Measurements from ENCODE around the gene TMEM170A.
"Not testable (repeated sequence)": the region's sequence is repeated elsewhere in the genome, so short reads cannot be mapped to it uniquely, and the experiment has no call there.

Gene TMEM170A

DNA sequence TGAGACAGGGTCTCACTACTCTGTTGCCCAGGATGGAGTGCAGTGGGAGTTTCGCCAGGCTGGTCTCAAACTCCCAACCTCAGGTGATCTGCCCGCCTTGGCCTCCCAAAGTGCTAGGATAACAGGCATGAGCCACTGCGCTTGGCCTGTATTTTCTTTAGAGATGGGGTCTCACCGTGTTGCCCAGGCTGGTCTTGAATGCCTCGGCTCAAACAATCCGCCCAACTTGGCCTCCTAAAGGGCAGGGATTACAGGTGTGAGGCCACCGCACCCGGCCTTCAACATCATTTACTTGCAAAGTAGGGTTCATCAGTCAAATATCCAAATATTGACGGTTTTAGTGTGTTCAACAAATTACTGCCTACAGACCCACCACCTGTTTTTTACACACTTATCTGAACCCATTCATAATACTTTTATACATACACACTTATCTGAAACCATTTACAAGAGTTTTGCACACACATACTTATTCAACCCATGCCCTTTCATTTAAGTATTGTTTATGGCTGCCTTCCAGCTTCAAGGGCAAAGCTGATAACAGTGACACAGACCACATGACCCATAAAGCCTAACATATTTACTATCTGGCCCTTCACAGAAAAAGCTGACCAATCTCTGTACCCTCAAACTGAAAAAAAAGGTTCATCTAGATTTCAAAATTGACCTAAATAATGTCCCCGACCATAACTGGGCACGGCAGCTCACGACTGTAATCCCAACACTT lies 11.9 kb downstream of the TMEM170A start:
- no peak for DNase-seq

DNA sequence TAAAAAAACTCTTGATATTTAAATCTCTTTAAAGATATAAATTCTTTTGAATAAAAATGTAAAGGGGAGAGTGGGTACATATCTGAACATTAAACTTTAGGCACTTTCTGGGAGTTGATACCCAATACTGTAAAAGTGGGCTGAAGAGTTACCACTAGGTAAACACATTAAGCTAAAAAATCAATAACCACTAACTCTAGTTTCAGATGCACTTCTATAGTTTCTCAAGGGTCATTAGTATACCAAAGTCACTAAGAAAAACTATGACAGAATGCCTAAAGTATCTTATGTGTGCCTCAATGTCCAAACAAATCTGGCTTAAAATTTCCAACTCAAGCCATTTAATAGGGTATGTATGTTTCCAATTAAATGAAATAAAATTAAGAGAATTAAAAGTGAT lies 18.1 kb downstream of the TMEM170A start:
- no peak for DNase-seq

DNA sequence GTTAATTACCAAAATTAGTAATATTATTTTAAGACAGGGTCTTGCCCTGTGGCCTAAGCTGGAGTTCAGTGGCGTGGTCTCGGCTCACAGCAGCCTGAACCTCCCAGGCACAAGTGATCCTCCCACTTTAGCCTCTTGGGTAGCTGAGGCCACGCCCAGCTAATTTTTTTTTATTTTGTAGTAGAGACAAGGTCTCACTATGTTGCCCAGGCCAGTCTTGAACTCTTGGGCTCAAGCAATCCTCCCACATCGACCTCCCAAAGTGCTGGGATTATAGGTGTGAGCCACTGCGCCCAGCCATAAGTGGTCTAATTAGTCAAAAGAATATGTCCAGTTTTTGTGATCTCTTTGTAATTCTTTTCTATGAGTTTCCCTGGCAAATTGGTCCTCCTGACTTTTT lies 19.2 kb downstream of the TMEM170A start:
- DNase-seq: no peak

DNA sequence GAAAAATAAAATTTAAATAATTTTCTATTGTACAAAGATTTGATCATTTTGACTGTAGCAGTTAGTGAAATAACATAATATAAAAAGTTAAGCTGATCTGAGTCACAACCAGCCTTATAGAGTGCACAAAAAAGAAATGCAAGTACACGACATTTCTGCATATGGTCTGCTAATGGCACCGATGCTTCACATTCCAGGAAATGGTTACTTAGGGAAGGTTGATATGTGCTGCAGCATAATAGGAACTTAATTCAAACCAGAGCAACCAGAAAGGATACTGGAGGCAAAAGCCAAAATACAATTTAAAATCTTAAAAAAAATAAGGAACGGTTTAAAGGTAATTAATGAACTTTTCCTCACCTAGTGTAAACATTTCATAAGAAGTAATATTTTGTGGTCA lies 21.2 kb downstream of the TMEM170A start:
- DNase-seq: no peak

DNA sequence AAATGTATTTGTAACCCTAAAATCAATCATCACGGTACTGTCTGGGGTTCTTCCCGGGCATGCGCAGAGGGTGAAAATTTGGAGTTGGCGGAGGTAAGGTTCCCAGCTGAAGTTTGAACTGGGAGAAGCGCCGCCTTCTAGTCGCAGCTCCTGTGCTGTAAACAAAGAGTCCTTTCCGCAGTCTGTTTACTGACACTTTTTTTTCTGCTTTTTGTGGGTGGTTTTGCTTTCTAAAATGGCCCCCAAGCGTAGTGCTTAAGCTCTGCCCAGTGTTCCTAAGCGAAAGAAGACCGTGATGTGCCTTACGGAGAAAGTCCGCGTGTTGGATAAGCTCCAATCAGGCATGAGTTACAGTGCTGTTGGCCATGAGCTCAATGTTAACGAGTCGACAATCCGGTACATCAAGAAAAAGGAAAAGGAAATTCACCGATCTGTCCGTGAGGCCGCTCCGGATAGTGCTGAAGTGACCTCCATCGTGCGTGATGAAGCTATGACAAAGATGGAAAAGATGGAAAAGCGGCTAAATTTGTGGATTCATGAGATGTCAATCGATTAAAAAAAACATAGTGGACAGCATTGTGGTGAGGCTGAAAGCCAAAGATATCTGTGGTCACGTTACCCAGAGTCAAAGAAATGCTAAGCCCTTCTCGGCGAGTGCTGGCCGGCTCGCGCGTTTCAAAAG lies 30.6 kb downstream of the TMEM170A start:
- DNase-seq: peak; percentile 58

DNA sequence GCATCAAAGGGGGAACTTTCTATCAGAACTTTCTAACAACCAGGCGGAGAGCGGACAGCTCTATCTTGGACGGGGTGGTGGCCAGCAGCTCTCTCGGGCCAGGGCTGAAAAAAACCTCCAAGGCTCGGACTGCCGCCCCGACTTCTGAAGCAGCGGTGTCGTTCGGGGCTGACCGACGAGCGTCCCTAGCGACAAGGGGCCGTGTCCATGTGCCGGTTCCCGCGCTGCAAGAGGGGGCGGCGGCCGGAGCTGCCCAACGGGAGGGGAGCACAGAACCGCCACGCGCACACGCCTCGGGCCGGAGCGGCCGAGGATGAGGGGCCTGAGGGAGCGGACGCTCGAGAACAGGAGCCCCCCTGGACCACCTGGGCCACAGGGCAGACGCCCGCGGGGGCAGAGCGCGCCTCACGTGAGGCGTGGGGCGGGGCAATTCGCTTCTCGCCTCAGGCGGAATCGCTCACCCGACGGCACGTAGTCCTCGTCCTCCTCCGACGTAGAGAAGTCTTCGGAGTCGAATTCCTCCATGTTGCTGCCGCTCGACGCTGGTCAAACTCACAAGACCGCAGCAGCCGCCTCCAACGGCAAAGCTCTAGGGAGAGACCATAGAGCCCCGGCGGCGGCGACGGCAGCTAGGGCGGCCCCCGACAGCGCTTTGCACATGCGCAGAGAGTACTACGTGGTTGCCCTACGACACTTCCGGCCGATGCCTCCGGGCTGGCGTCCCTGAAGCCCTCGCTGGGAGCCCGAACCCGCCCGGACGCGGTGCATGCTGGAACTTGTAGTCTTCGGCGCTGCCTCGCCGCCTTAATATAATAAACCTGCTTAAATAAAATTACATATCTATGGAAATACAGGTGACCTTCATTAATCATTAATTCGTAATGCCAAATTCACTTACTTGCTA lies 31.4 kb downstream of the TMEM170A start, which contains the start of gene CFDP1:
Gene CFDP1, minus strand, starts transcription at position 676 of the 904 bp plus-strand sequence. Its CDS starts 151 bp downstream, at position 525.
- DNase-seq: peak; percentile 71

DNA sequence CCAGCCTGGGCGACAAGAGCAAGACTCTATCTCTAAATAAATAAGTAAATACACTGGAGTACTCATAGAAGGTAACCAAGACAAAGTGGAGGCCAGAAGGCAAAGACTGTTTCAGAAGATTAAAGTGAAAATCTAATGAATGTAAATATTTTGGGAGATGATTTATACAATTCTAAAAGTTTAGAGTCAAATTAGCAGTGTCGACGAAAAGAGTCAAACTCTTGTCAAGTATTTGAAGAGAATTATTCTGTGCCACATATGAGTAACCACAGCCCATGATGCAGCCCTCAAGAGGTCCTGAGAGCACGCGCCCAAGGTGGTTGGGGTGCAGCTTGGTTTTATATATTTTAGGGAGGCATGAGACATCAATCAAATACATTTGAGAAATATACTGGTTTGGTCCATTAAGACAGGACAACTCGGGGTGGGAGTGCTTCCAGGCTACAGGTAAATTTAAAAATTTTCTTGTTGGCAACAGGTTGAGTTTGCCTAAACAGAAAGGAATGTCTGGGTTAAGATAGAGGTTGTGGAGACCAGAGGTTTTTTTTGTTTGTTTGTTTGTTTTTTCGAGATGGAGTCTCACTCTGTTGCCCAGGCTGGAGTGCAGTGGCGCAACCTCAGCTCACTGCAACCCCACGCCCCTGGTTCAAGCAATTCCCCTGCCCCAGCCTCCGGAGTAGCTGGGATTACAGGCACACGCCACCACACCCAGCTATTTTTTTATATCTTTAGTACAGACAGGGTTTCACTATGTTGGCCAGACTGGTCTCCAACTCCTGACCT lies 34.7 kb downstream of the TMEM170A start:
- DNase-seq: no peak

DNA sequence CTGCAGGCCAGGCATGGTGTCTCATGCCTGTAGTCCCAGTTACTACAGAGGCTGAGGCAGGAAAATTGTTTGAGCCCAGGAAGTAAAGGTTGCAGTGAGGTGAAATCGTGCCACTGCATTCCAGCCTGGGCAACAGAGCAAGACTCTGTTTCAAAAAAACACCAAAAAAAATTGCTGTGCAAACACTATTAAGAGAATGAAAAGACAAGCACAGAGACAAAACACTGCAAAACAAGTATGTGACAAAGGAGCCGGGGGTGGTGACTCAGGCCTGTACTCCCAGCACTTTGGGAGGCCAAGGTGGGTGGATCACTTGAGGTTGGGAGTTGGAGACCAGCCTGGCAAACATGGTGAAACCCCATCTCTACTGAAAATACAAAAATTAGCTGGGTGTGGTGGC lies 38.0 kb downstream of the TMEM170A start:
- DNase-seq: not testable (repeated sequence)

DNA sequence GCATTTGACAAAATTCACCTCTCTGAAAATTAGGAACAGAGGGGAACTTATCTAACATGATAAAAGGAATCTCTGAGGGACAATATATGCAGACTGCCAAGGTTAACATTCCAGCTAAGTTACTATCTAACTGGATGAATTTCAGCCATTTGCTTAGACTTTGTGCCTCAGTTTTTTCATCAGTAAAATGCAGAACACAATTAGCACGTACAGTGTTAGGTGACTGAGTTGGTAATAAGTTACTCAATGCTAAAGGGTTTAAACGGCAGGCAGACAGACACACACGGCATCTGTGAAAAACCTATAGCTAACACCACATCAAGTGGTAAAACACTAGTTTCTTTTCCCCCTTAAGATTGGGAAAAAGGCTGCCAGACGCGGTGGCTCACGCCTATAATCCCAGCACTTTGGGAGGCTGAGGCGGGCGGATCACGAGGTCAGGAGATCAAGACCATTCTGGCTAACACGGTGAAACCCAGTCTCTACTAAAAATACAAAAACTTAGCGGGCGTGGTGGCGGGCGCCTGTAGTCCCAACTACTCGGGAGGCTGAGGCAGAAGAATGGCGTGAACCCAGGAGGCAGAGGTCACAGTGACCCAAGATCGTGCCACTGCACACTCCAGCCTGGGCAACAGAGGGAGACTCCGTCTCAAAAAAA lies 40.3 kb downstream of the TMEM170A start:
- DNase-seq: not testable (repeated sequence)

DNA sequence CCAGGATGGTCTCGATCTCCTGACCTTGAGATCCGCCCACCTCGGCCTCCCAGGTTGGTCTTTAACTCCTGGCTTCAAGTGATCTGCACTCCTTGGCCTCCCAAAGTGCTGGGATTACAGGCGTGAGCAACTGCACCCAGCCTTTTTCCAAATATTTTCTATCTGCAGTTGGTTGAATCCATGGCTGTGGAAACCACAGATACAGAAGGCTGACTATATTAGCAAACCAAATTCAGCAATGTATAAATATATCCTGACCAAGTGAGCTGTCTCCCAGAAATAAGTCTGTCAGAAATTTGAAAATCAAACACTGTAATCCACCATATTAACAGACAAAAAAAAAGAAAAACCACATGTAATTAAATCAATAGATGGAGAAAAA lies 40.8 kb downstream of the TMEM170A start:
- no peak for DNase-seq

DNA sequence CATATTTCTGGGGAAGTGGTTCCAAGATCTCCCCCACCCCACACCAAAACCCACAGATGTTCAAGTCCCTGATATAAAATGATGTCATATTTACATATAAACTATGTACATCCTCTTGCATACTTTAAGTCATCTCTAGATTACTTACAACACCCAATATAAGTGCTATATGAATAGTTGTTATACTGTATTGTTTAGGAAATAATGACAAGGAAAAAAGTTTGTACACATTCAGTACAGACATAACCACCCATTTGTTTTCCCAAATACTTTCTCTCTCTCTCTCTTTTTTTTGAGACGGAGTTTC lies 42.7 kb downstream of the TMEM170A start:
- no peak for DNase-seq

DNA sequence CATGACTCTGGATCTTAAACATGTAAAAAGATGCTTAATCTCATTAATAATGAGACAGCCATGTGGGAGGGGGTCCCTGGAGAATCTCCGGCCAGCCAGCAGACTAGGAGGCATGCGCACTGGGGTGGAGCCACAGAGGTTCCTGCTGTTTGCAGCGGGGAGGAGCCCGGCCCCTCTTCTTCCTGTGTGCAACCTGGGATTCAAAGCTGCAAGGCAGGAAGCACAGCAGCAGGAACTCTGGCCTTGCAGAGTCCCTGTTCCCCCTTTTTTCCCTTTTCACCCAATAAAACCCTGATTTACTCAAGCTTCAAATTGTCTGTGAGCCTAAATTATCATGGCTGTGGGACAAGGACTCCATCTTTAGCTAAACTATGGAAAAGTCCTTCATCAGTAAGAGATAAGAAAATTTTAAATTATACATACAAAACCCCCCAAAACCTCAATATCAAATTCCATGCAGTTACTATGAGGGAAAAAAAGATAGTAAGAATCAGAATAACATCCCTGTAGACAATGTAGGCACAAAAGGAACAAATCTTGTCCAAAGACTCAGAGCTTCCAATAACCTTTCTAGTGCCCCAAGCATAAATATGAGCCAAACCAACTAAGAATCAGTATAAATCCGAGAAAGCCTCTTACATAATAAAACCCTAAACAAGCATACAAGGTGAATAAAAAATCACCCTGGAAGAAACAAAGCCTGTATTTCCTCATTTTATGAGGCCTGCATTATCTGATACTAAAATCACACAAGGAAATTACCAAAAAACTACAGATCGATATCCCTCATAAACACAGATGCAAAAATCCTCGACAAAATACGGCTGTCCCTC lies 43.3 kb downstream of the TMEM170A start:
- no peak for DNase-seq

DNA sequence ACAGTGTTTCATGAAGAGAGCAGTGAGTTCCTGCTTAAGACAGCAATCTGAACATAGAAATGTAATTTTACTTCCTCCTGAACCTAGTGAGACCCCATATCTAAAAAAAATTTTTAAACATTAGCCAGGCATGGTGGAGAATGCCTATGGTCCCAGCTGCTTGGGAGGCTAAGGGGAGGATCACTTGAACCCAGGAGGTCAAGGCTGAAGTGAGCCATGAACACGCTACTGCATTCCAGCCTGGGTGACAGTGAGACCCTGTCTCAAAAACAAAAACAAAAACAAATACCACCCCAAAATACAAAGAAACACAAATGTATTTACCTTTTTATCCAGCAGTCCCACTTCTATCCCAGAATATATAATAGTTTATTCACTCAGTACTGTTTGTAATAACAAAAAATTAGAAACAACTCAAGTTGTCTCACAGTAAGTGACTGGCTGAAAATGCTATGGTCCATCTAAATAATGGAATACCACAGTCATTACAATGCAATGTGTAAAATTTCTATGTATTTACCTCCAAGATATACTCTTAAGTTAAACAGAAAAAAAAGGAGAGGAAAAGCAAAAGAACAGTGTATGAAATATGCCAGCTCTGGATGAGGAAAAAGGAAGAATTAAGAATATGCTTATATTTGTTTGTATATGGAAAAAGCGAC lies 47.5 kb downstream of the TMEM170A start:
- no peak for DNase-seq

DNA sequence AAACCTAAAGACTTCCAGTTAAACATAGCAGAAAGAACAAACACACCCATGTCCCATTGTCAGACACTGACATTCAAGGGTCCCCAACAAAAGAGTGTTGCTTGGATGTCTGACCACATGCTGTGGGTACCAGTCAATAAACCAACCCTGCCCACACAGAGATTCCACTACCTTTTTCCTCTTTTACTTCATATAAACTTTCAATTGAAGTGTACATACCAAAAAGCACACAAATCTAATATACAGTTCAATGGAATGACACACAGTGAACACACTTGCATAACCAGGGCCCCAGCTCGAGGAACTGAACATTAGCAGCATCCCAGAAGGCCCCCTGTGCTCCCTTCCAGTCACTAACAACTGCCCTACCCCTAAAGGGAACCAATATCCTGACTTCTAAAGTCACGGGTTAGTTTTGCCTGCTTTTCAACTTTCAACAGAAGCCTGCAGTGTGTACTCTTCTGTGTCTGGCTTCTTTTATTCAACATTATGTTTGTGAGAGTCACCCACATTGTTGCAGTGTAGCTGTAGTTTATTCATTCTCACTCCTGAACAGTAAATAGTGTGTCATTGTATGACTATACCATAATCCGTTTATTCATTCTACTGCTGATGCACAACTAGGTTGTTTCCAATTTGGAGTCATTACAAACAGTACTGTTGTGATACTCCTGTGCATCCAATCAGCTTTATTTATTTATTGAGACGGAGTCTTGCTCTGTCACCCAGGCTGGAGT lies 49.2 kb downstream of the TMEM170A start:
- no peak for DNase-seq

DNA sequence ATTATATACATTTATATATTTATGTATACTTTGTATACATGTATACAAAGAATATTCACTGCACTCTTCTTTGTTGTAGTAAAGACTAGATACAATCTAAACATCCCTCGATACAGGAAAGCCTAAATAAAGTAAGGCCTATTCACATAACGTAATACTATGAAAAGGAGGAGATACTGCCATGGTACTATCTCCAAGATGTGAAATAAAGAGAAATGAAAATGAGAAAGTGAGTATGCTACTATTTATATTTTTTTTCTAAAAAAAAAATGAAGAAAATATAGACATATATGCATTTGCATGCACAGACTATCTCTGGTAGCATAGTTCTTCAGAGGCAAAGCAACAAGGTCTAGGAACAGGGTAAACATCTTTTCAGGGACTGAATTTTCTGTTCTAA lies 50.5 kb downstream of the TMEM170A start:
- DNase-seq: no peak

DNA sequence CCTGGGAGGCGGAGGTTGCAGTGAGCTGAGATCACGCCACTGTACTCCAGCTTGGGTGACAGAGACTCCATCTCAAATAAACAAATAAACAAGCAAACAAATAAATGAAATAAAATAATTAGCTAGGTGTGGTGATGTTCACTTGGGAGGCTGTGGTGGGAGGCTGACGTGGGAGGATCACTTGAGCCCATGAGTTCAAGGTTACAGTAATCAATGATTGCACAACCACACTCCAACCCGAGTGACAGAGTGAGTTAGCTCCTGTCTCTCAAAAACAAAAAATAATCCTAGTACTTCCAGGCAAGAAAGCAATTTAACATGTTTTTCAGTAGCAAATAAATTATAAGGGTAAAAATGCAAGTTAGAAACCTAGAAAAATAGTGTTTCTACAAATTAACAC lies 57.5 kb downstream of the TMEM170A start:
- DNase-seq: no peak

DNA sequence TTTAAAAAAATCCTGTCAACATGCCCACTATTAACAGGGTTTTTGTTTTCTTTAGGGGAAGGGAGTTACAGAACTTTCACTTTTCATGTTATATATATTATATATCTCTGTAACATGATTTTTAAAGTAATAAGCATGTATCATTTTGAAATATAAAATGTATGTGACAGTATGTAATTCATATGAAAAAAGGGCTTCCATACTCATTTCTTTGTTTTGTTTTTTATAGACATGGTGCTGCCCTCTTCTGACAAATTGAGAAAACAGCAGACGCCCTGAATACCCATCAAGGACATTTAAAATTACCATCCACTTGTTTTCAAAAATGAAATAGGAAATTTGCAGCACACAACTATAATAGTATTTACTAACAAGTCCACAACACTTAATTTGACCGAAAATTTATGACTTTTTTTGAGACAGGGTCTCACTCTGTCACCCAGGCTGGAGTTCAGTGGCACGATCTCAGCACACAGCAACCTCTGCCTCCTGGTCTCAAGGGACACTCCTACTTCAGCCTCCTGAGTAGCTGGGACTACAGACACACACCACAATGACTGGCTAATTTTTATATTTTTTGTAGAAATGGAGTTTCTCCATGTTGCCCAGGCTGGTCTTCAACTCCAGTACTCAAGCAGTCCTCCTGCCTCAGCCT lies 61.5 kb downstream of the TMEM170A start:
- no peak for DNase-seq

DNA sequence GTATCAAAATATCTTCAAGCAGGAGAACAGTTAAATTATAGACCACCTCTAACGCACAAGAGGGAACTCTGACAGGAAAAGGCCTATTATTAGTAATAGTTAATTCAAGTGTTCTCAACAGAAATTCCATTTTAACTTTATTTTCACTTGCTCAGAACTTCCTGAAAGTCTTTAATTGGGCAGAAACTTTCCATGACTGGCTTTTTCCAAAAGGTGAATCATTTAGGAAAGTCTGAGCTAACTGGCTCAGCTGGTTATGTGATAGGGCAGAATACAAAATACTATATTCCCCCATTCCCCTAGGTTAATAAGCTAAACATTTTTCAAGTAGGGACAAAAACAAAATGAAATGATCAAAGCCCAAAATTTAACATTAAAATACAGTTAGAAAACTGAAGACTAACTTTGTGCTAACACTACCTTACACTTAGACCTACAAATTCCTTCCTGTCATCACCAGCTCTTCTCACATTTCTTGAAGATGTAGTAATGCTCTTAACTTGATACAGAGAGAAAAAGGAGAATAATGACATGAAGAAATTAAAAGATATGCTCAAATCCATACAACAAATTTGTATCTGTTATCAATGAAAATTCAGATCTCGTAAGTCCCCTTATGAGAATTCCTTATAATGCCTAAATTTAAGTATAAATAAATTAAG lies 62.2 kb downstream of the TMEM170A start:
- DNase-seq: no peak

DNA sequence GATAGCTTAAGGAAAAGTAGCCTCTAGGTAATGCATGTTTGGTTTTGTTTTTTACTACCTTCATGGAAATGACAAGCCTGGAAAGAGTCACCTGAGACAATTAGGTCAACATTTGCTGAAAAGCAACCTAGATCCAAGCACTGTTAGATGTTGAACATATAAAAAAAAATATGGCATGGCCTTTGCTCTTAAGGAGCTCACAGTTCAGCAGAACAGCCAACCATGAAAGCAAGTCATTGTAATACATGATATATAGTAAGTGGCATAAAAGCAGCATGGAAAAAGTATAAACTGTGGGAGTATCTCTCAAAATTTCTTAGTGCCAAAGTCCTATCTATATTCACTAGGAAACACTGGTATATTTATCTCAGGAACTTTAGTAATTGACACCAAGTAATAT lies 62.8 kb downstream of the TMEM170A start:
- no peak for DNase-seq

All from GDM1 (cell line).